ENCODE results near the gene SYNDIG1.

The SYNDIG1 gene

DNA sequence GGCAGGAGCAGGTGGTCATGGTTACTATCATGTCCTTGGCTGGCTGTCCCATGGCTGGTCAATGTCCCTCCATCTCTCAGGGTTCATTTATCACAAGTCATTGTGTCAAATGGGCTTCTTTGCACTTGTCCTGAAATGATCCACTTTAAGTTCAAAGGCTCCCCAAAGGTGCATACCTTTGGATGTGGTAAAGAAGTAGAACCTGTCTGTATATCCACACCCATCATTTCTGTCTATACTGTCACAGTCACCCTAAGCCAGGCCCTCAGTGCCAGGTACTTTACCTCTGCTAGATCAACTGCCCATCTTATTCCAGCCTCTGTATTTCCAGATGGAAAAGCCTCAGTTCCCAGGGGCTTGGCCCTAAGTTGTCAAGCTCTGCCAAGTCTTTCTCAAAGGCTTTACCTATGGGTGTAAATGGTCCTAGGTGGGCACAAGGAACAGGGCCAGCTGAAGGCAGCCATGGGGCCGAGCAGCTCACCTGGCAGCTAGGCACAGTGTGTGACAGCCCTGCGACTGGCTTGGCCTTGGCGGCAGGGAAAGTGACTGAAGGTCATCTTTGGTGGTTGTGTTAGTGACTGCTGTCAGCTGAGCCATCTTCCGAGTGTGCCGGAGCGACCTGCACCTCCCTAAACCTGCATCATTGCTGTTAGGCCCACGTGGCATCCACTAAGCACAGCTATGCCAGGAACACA lies 198.4 kb downstream of the SYNDIG1 start:
- TF ChIP-seq, protein P1, sequence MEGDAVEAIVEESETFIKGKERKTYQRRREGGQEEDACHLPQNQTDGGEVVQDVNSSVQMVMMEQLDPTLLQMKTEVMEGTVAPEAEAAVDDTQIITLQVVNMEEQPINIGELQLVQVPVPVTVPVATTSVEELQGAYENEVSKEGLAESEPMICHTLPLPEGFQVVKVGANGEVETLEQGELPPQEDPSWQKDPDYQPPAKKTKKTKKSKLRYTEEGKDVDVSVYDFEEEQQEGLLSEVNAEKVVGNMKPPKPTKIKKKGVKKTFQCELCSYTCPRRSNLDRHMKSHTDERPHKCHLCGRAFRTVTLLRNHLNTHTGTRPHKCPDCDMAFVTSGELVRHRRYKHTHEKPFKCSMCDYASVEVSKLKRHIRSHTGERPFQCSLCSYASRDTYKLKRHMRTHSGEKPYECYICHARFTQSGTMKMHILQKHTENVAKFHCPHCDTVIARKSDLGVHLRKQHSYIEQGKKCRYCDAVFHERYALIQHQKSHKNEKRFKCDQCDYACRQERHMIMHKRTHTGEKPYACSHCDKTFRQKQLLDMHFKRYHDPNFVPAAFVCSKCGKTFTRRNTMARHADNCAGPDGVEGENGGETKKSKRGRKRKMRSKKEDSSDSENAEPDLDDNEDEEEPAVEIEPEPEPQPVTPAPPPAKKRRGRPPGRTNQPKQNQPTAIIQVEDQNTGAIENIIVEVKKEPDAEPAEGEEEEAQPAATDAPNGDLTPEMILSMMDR (IDR thresholded peaks at IDR 0.05; ENCODE audit: insufficient read depth, low read depth, low read length, missing control alignments): no peak
- H3K4me3 ChIP-seq (ENCODE audit: low read length): no peak overlapping the region
- DNase-seq (ENCODE audit: low read depth): peak; percentile 15

DNA sequence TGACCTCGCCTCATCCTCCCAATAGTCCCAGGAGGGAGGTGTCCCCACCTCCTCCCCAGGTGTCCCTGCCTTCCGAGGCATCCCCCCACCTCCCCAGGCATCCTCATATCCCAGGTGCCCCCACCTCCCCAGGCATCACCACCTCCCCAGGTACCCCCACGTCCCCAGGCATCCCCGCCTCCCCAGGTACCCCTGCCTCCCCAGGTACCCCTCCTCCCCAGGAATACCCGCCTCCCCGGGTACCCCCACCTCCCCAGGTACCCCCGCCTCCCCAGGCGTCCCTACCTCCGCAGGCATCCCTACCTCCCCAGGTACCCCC lies 198.9 kb downstream of the SYNDIG1 start:
- H3K4me3 ChIP-seq (ENCODE audit: low read length): no peak overlapping the region
- DNase-seq (ENCODE audit: low read depth): no peak
- TF ChIP-seq, protein P1 (IDR thresholded peaks at IDR 0.05; ENCODE audit: insufficient read depth, low read depth, low read length, missing control alignments): no peak

DNA sequence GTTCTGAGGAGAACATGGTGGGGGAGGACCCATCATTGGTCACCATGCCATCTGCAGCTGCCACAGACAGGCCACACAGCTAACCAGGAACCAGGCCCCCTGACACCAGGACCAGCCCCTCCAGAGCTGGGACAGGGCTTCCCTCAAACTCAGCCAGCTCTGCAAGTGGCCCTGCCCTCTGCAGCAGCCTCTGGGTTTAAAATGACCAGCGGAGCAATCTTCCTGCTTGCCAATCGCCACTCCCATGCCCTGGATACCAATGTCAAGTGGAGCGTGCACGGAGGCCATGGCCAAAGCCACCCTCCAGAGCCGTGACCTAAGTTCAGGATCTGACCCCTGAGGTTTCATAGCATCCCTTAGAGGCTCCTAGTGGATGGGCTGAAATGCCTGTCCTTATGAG lies 199.4 kb downstream of the SYNDIG1 start:
- TF ChIP-seq, protein P1 (IDR thresholded peaks at IDR 0.05; ENCODE audit: insufficient read depth, low read depth, low read length, missing control alignments): no peak
- H3K4me3 ChIP-seq (ENCODE audit: low read length): no peak overlapping the region

DNA sequence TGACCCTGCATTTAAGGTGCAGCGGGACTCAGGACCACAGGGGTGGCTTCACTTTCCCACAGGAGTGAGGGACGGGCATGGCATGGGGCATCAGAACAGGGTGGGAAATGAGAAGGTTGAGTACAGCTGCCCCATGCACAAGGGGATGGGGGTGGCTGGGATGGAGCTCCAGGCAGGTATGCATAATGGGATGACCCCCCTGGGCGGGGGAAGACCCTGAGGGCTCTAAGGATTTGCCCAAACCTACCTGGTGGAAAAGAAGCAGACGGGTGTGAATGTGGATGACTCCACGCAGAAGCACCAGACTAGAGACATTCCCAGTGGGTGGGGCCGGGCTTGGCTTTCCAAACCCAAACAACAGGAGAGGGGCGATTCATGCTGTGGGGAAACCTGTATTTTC lies 200.3 kb downstream of the SYNDIG1 start:
- TF ChIP-seq, protein P1 (IDR thresholded peaks at IDR 0.05; ENCODE audit: insufficient read depth, low read depth, low read length, missing control alignments): no peak
- DNase-seq (ENCODE audit: low read depth): peak; percentile 20
- H3K4me3 ChIP-seq (ENCODE audit: low read length): no peak overlapping the region

More for the DNA sequence above, 199.4 kb downstream of the SYNDIG1 start:
- no peak for DNase-seq (ENCODE audit: low read depth)

DNA sequence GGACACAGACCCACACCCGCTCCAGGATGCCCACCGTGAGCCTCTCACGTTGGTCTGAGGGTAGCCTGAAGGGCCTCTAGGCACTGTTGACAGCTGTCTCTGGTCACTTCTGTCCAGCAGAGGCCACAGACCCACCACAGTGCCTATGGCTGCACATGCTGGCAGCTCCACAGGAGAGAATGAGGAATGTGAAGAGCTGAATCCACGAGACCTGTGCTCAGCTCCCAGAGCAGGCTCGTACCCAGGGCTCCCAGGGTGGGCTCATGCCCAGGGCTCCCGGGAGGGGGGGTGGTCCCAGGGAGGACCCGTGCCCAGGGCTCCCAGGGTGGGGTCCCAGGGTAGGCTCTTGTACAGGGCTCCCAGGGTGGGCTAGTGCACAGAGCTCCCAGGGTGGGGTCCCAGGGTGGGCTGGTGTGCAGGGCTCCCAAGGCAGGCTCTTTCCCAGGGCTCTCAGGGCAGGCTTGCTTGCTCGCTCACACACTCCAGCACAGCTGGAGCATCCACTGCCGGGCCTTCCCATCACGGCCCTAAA lies 201.0 kb downstream of the SYNDIG1 start:
- no peak for DNase-seq (ENCODE audit: low read depth)
- TF ChIP-seq, protein P1 (IDR thresholded peaks at IDR 0.05; ENCODE audit: insufficient read depth, low read depth, low read length, missing control alignments): no peak
- no peak overlapping the region for H3K4me3 ChIP-seq (ENCODE audit: low read length)

DNA sequence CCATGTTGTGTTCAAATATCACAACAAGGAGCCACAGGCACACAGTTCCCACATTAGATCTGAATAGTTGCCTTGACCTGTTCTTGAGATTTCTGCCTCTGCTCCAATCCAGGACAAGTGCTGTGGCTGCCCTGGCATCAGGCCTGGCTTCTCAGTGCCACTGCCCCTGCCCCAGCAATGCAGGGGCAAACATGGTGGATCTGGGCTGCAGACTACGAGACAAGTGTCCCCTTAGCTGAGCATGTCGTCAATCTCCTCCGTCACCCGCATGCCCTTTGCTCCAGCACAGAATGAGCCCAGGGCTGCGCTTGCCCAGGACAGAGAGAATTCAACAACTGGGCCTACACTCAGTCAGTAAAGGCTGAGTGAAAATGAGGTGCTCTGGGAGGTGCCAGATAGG lies 201.6 kb downstream of the SYNDIG1 start:
- TF ChIP-seq, protein P1 (IDR thresholded peaks at IDR 0.05; ENCODE audit: insufficient read depth, low read depth, low read length, missing control alignments): no peak
- no peak for DNase-seq (ENCODE audit: low read depth)
- no peak overlapping the region for H3K4me3 ChIP-seq (ENCODE audit: low read length)

All from epithelial cell of esophagus (primary cell).